Breast epithelium (tissue), 3 donors: ENCODE measurements around the gene ACP4.
"Not testable (repeated sequence)": the region's sequence is repeated elsewhere in the genome, so short reads cannot be mapped to it uniquely, and the experiment has no call there.

Source experiments
- CTCF ChIP-seq, 3 donors: fragments of 450-650 bp; IDR thresholded peaks; one replicate each; pipeline ENCODE4 v1.5.1; 2016 to 2017; ENCODE audit warnings: antibody characterized with exemption in 3 of 3, mild to moderate bottlenecking in 3 of 3, moderate library complexity in 3 of 3
- POLR2A ChIP-seq: fragments of 450-650 bp; IDR thresholded peaks from one replicate; pipeline ENCODE4 v1.6.1; 2016; ENCODE audit warnings: antibody characterized with exemption, mild to moderate bottlenecking, moderate library complexity
- POLR2AphosphoS5 ChIP-seq, 3 donors: sonication (generic); formaldehyde crosslinking; IDR thresholded peaks; one replicate each; pipeline ENCODE4 v1.6.1; 2017; ENCODE audit warnings: antibody characterized with exemption in 3 of 3

- not testable (repeated sequence) for TF ChIP-seq POLR2A; CTCF (IDR thresholded peaks at IDR 0.05); POLR2AphosphoS5 (IDR thresholded peaks at IDR 0.05)
Observed at GRCh38 chr19:50761501-50761900, 28.7 kb upstream of the ACP4 start.
